K562 (cell line): Measurements from ENCODE around the gene UBE2E2. TPM values are rescaled to one million over a fixed set of nuclear protein-coding genes. Genes with fewer than 3 reads are reported as not detected.

Source experiments
- ATAC-seq: fragments of 200-7000 bp; cut with Tn5 transposase; 3 replicates; pipeline ENCODE4 v1.9.1; 2020; ENCODE audit warnings: moderate library complexity
- BruUV-seq: library from RNA; stranded (reverse); fragments of 400-500 nt; replicated peaks from 2 replicates; lab custom pipeline; 2021; lab: Mats Ljungman, UMichigan
- CTCF ChIA-PET: fragments of 300-600 bp; formaldehyde crosslinking; extraction: SDS; loops from one replicate; lab custom pipeline; 2021; ENCODE audit warnings: low intra/inter-chr PET ratio; lab: Yijun Ruan, JAX
- POLR2A ChIA-PET: fragments of 300-600, 350-650 bp; sonication (Branson Sonifier 250); formaldehyde crosslinking; extraction: SDS; loops from one replicate; lab custom pipeline; 2021; ENCODE audit warnings: antibody characterized with exemption, inconsistent platforms; lab: Yijun Ruan, JAX
- DNase-seq, 4 experiments: peaks; one replicate each; pipeline versions ENCODE4 v3.0.0 to v3.0.0-alpha.2; 2011 to 2018; ENCODE audit warnings: low spot score in 3 of 4, mixed read lengths in 3 of 4; ENCODE audit errors: extremely low read depth in 1 of 4
- FAIRE-seq: peaks from 2 replicates; lab custom pipeline; 2011; peaks lifted over from hg19 to GRCh38; lab: Jason Lieb, UNC
- H2AFZ ChIP-seq: 2 replicates; pipeline ENCODE4 v1.6.0; 2011; ENCODE audit warnings: low read depth, low read length, control low read depth, inconsistent platforms
- H3K27ac ChIP-seq: fragments of 200-600 bp; 3 replicates; pipeline ENCODE4 v1.8.0; 2011; ENCODE audit warnings: low read depth, mild to moderate bottlenecking, control low read depth, inconsistent platforms, low read length, moderate library complexity, mixed read lengths; ENCODE audit errors: extremely low read depth
- H3K27me3 ChIP-seq, 2 experiments: fragments of 300-600 bp in 1 of 2; 2 replicates in 1 of 2; 3 replicates in 1 of 2; pipeline versions ENCODE4 v1.6.0 to v1.8.0; 2011; ENCODE audit warnings: inconsistent platforms in 2 of 2, low read length in 2 of 2, mild to moderate bottlenecking in 1 of 2, mixed read lengths in 1 of 2, moderate library complexity in 1 of 2; ENCODE audit not compliant: control insufficient read depth in 2 of 2, insufficient read depth in 2 of 2
- H3K36me3 ChIP-seq: fragments of 300-600 bp; 3 replicates; pipeline ENCODE4 v1.8.0; 2011; ENCODE audit warnings: mild to moderate bottlenecking, low read length, inconsistent platforms; ENCODE audit not compliant: control insufficient read depth, insufficient read depth
- H3K4me1 ChIP-seq, 2 experiments: fragments of 200-600 bp in 1 of 2; replicated peaks in 1 of 2; 2 replicates in 1 of 2; 3 replicates in 1 of 2; pipeline versions ENCODE4 v1.5.1 to v1.8.0; 2011; ENCODE audit warnings: inconsistent platforms in 2 of 2, low read length in 2 of 2, mild to moderate bottlenecking in 1 of 2, mixed read lengths in 1 of 2, moderate library complexity in 1 of 2; ENCODE audit not compliant: control insufficient read depth in 2 of 2, insufficient read depth in 2 of 2
- H3K4me2 ChIP-seq: 2 replicates; pipeline ENCODE4 v1.6.1; 2011; ENCODE audit warnings: low read length, control low read depth, inconsistent platforms, mixed read lengths; ENCODE audit not compliant: insufficient read depth
- H3K4me3 ChIP-seq: fragments of 200-600 bp; sonication (generic), shearing (Covaris generic); 2 replicates; pipeline ENCODE4 v1.5.1; 2016; ENCODE audit warnings: control low read depth, inconsistent platforms
- H3K79me2 ChIP-seq: fragments of 200-600 bp; 3 replicates; pipeline ENCODE4 v1.8.0; 2011; ENCODE audit warnings: low read length, inconsistent platforms; ENCODE audit not compliant: control insufficient read depth, insufficient read depth
- H3K9ac ChIP-seq, 2 experiments: 2 replicates each; pipeline versions ENCODE4 v1.6.0 to v1.6.1; 2011; ENCODE audit warnings: low read depth in 2 of 2, low read length in 2 of 2, control low read depth in 1 of 2, inconsistent platforms in 1 of 2, mild to moderate bottlenecking in 1 of 2, mixed read lengths in 1 of 2; ENCODE audit not compliant: insufficient read depth in 1 of 2
- H3K9me1 ChIP-seq: one replicate; pipeline ENCODE4 v1.6.0; 2011; ENCODE audit warnings: inconsistent platforms, mild to moderate bottlenecking, low read length, moderate library complexity; ENCODE audit not compliant: control insufficient read depth, insufficient read depth
- H3K9me3 ChIP-seq: replicated peaks from 2 replicates; pipeline ENCODE4 v1.5.1; 2011; ENCODE audit warnings: low read depth, low read length, inconsistent platforms; ENCODE audit not compliant: control insufficient read depth, insufficient read depth
- H4K20me1 ChIP-seq: replicated peaks from 2 replicates; pipeline ENCODE4 v1.6.1; 2011; ENCODE audit warnings: low read length, inconsistent platforms, mixed read lengths; ENCODE audit not compliant: control insufficient read depth, insufficient read depth
- COPS2 ChIP-seq: fragments of 450-650 bp; conservative IDR thresholded peaks from 2 replicates; pipeline ENCODE4 v1.6.1; 2016; ENCODE audit warnings: mild to moderate bottlenecking, moderate library complexity
- ELF2 ChIP-seq: fragments of 250-450 bp; sonication (Bioruptor Pico); IDR thresholded peaks from 2 replicates; pipeline ENCODE4 v1.5.0; 2021; ENCODE audit warnings: mild to moderate bottlenecking
- FOXA3 ChIP-seq, 2 experiments: fragments of 450-650 bp in 1 of 2; sonication (generic) in 1 of 2; formaldehyde crosslinking; IDR thresholded peaks in 1 of 2; conservative IDR thresholded peaks in 1 of 2; 2 replicates each; pipeline versions ENCODE4 v1.4.0 to v1.8.0; 2020 to 2022; ENCODE audit warnings: mild to moderate bottlenecking in 2 of 2, missing genetic modification reagents in 1 of 2
- FOXK2 ChIP-seq, 2 experiments: fragments of 450-650 bp; IDR thresholded peaks in 1 of 2; conservative IDR thresholded peaks in 1 of 2; 2 replicates each; pipeline ENCODE4 v1.6.1; 2016; ENCODE audit warnings: low read depth in 2 of 2, mild to moderate bottlenecking in 1 of 2
- KAT2B ChIP-seq: IDR thresholded peaks from one replicate; pipeline ENCODE4 v1.6.1; 2012; ENCODE audit warnings: low read depth, mild to moderate bottlenecking, control low read depth, inconsistent platforms, low read length, moderate library complexity
- NCOA1 ChIP-seq: fragments of 450-650 bp; IDR thresholded peaks from 2 replicates; pipeline ENCODE4 v1.6.1; 2016; ENCODE audit warnings: low read depth
- NCOR1 ChIP-seq: fragments of 450-650 bp; IDR thresholded peaks from 2 replicates; pipeline ENCODE4 v1.6.1; 2016; ENCODE audit warnings: mild to moderate bottlenecking, moderate library complexity
- NEUROD1 ChIP-seq: fragments of 150-350 bp; IDR thresholded peaks from 2 replicates; pipeline ENCODE4 v1.6.1; 2014; ENCODE audit warnings: borderline replicate concordance, low read length, low read depth; ENCODE audit not compliant: partially characterized antibody
- OTX1 ChIP-seq: fragments of 450-650 bp; formaldehyde crosslinking; IDR thresholded peaks from 2 replicates; pipeline ENCODE4 v1.4.0; 2022; ENCODE audit warnings: mild to moderate bottlenecking
- PURB ChIP-seq: sonication (generic); formaldehyde crosslinking; IDR thresholded peaks from 2 replicates; pipeline ENCODE4 v1.9.0; 2021; ENCODE audit warnings: low read depth, mild to moderate bottlenecking, missing genetic modification reagents
- RFX5 ChIP-seq: IDR thresholded peaks from 2 replicates; pipeline ENCODE4 v1.6.1; 2011; ENCODE audit warnings: low read depth, mild to moderate bottlenecking, improper control_type of control experiment, low read length
- RHOXF2B ChIP-seq: fragments of 250-450 bp; sonication (Bioruptor Pico); conservative IDR thresholded peaks from 2 replicates; pipeline ENCODE4 v1.5.1; 2021
- SAFB ChIP-seq: fragments of 200-400 bp; formaldehyde crosslinking; IDR thresholded peaks from 2 replicates; pipeline ENCODE4 v1.6.1; 2017; ENCODE audit warnings: low read depth, low read length, borderline replicate concordance
- TAF15 ChIP-seq: fragments of 200-400 bp; formaldehyde crosslinking; IDR thresholded peaks from 2 replicates; pipeline ENCODE4 v1.6.1; 2017; ENCODE audit warnings: mild to moderate bottlenecking, low read depth, low read length, moderate library complexity
- TBL1XR1 ChIP-seq, 2 experiments: IDR thresholded peaks; 2 replicates each; pipeline ENCODE4 v1.6.1; 2012; ENCODE audit warnings: improper control_type of control experiment in 2 of 2, low read length in 2 of 2, mild to moderate bottlenecking in 1 of 2
- TCF7 ChIP-seq: sonication (generic); IDR thresholded peaks from 2 replicates; pipeline ENCODE4 v1.6.1; 2016; ENCODE audit warnings: antibody characterized with exemption, borderline replicate concordance
- ZFP36 ChIP-seq: fragments of 150-350 bp; IDR thresholded peaks from 2 replicates; pipeline ENCODE4 v1.6.1; 2018; ENCODE audit warnings: low read length, low read depth; ENCODE audit not compliant: partially characterized antibody
- ZFX ChIP-seq: sonication (generic); formaldehyde crosslinking; IDR thresholded peaks from 2 replicates; pipeline ENCODE4 v1.8.0; 2022; ENCODE audit warnings: mild to moderate bottlenecking, missing genetic modification reagents, moderate library complexity
- ZNF165 ChIP-seq: fragments of 250-450 bp; sonication (Bioruptor Pico); IDR thresholded peaks from 2 replicates; pipeline ENCODE4 v1.4.0; 2020; ENCODE audit warnings: borderline replicate concordance
- ZNF444 ChIP-seq: fragments of 250-450 bp; sonication (Bioruptor Pico); IDR thresholded peaks from 2 replicates; pipeline ENCODE4 v1.4.0; 2020; ENCODE audit warnings: mild to moderate bottlenecking, moderate library complexity
- WGBS: fragments of 100-300 bp; shearing (Covaris generic); methylation state at CpG from one replicate; pipeline ENCODE4 v1.1.6; 2016; ENCODE audit warnings: low coverage, mixed read lengths; ENCODE audit not compliant: insufficient coverage; ENCODE audit errors: missing lambda C conversion rate; 5-methylcytosine and 5-hydroxymethylcytosine counted together
- in situ Hi-C: fragments of 300-500 bp; cut with MboI; formaldehyde crosslinking; loops from 4 replicates; pipeline ENCODE4 v1.15.0; 2018; ENCODE audit warnings: inconsistent platforms, mixed read lengths
- intact Hi-C: fragments of 100-400 bp; cut with micrococcal nuclease; formaldehyde crosslinking; loops from 2 replicates; pipeline ENCODE4 v1.14.2; 2022
- polyA plus RNA-seq, 8 experiments: library from polyadenylated mRNA; depleted of rRNA in 4 of 8; stranded (reverse) in 5 of 8; unstranded in 3 of 8; fragments of >200 nt; fragmentation: Nextera tagmentation in 2 of 8; fragmentation: Illumina TruSeq in 1 of 8; extraction: Ambion mirVana in 2 of 8; extraction: Trizol in 1 of 8; gene quantifications; 2 replicates each; pipeline versions ENCODE4 v1.2.1 to v1.2.3, GENCODE V29; 2011 to 2014; ENCODE audit warnings: inconsistent platforms in 1 of 8, missing spikeins in 1 of 8
- total RNA-seq, 7 experiments: library from RNA; depleted of rRNA in 6 of 7; stranded (reverse); fragments of >200 nt in 6 of 7; fragmentation: Illumina TruSeq in 2 of 7; extraction: Trizol in 2 of 7; gene quantifications; 2 replicates each; pipeline versions ENCODE4 v1.2.1 to v1.2.3, GENCODE V29; 2011 to 2021; ENCODE audit warnings: low replicate concordance in 1 of 7

UBE2E2 gene
- total and polyA plus RNA-seq, 9 of the 15 experiments (the other 6 are each of a cell fraction or from before 2014, with no cell fraction given): 0.22 to 5.1 (median 1.9) TPM

GRCh38 chr3:23157331-23157730, 45.8 kb upstream of the UBE2E2 start:
- Histone ChIP-seq H3K27ac (no peak overlapping the region), H3K9me1 (no peaks in the 10 kb centered on the region), H3K9me3 (no peaks in the 10 kb centered on the region), H2AFZ (no peak overlapping the region), H4K20me1 (no peaks in the 10 kb centered on the region), H3K79me2 (no peaks in the 10 kb centered on the region), H3K27me3 (no peaks in the 10 kb centered on the region), H3K9ac (no peak overlapping the region), H3K4me3 (no peak overlapping the region), H3K36me3 (no peaks in the 10 kb centered on the region), H3K4me2 (no peak overlapping the region), H3K4me1 (no peaks in the 10 kb centered on the region)
- DNase-seq (no peak), ATAC-seq (no peak), FAIRE-seq (no peak)
- 2% methylated on average over 3 of the region's 3 CpGs for WGBS
- in situ Hi-C loops (no loop called here), intact Hi-C loops (no loop called here)
- ChIA-PET CTCF (no interaction called here), POLR2A (no interaction called here)
- no TSS peak for BruUV-seq
- no peak for TF ChIP-seq TCF7
- no peak for TF ChIP-seq ZFX
- no peak for TF ChIP-seq NCOA1
- no peak for TF ChIP-seq ZFP36

- H3K27me3 ChIP-seq: no peaks in the 10 kb centered on the region
- ChIA-PET CTCF (no interaction called here), POLR2A (no interaction called here)
- no peaks in the 10 kb centered on the region for H3K4me1 ChIP-seq
- no peak overlapping the region for H2AFZ ChIP-seq
- H3K79me2 ChIP-seq: no peaks in the 10 kb centered on the region
- intact Hi-C loops: no loop called here
- H3K9me1 ChIP-seq: no peaks in the 10 kb centered on the region
- H4K20me1 ChIP-seq: no peaks in the 10 kb centered on the region
- H3K9me3 ChIP-seq: no peaks in the 10 kb centered on the region
- no peaks in the 10 kb centered on the region for H3K36me3 ChIP-seq
- H3K4me3 ChIP-seq: no peak overlapping the region
- H3K27ac ChIP-seq: no peak overlapping the region
- in situ Hi-C loops: no loop called here
- BruUV-seq: no TSS peak
- FAIRE-seq (no peak), ATAC-seq (no peak), DNase-seq (no peak)
- no peak overlapping the region for H3K9ac ChIP-seq
- 0% methylated on average over 2 of the region's 2 CpGs for WGBS
- no peak for TF ChIP-seq OTX1 (CRISPR knock-in tag)
- TF ChIP-seq NCOR1: no peak
- TF ChIP-seq KAT2B: no peak
- no peak for TF ChIP-seq FOXK2 (conservative IDR thresholded peaks at IDR 0.05 in 1 of 2, IDR thresholded peaks at IDR 0.05 in 1 of 2; ENCODE audit: low read depth in 2 of 2)
- no peak for TF ChIP-seq TAF15
- TF ChIP-seq ELF2 (CRISPR knock-in tag): no peak
- TF ChIP-seq PURB: no peak
- TF ChIP-seq NEUROD1: no peak
- TF ChIP-seq RFX5: no peak
- TF ChIP-seq ZNF444 (CRISPR knock-in tag): no peak
- no peak for TF ChIP-seq COPS2
- no peak for TF ChIP-seq SAFB
- no peak for TF ChIP-seq RHOXF2B (CRISPR knock-in tag)
- no peak for TF ChIP-seq TBL1XR1 (IDR thresholded peaks at IDR 0.05; ENCODE audit: low read length in 2 of 2)
- no peak for TF ChIP-seq ZNF165
- TF ChIP-seq FOXA3 (CRISPR knock-in tag; conservative IDR thresholded peaks at IDR 0.05 in 1 of 2, IDR thresholded peaks at IDR 0.05 in 1 of 2): no peak
- TF ChIP-seq, all 486 proteins: peak for 0
- no peak overlapping the region for H3K4me2 ChIP-seq
Observed at GRCh38 chr3:23159929-23160328, 43.2 kb upstream of the UBE2E2 start.
